LNCaP clone FGC (cell line): Measurements from ENCODE around the gene ENDOG.

Experiments
- DNase-seq: peaks from one replicate; pipeline ENCODE4 v3.0.0-alpha.2; 2011; ENCODE audit warnings: low read depth
- H3K4me3 ChIP-seq: 2 replicates; pipeline ENCODE4 v1.5.1; 2011; ENCODE audit warnings: mild to moderate bottlenecking, low read depth, low read length, control low read depth
- CTCF ChIP-seq: IDR thresholded peaks from 2 replicates; pipeline ENCODE4 v1.5.1; 2012; ENCODE audit warnings: mild to moderate bottlenecking; ENCODE audit not compliant: control insufficient read depth, insufficient read depth; ENCODE audit errors: extremely low read depth

Gene ENDOG

GRCh38 chr9:128823362-128823902 is 5.1 kb downstream of the ENDOG start:
- DNase-seq = no peak
- H3K4me3 ChIP-seq = no peak overlapping the region
- TF ChIP-seq CTCF = no peak

- TF ChIP-seq CTCF = no peak
- H3K4me3 ChIP-seq = no peak overlapping the region
- DNase-seq = no peak
These were observed 5.7 kb downstream of the ENDOG start for GRCh38 chr9:128823903-128824406.

- no peak for DNase-seq
- no peak overlapping the region for H3K4me3 ChIP-seq
- no peak for TF ChIP-seq CTCF
These were observed 6.6 kb downstream of the ENDOG start for GRCh38 chr9:128824911-128825310.

- TF ChIP-seq CTCF = no peak
- no peak overlapping the region for H3K4me3 ChIP-seq
- no peak for DNase-seq
These were observed 7.8 kb downstream of the ENDOG start for GRCh38 chr9:128825923-128826700.

GRCh38 chr9:128828267-128828666 is 10.0 kb downstream of the ENDOG start:
- H3K4me3 ChIP-seq = peak overlapping the region; percentile 80
- TF ChIP-seq CTCF = no peak
- DNase-seq = no peak

- no peak for DNase-seq
- peak overlapping the region; percentile 80 for H3K4me3 ChIP-seq
- TF ChIP-seq CTCF = no peak
These were observed 10.6 kb downstream of the ENDOG start for GRCh38 chr9:128828719-128829452.
